KOPT-K1 (cell line): Measurements from ENCODE around the gene AFM.

ENCODE experiments used
- H3K27ac ChIP-seq: fragments of 200-600 bp; sonication (generic); 2 replicates; pipeline ENCODE4 v1.5.1; 2016; ENCODE audit warnings: antibody characterized with exemption, mild to moderate bottlenecking, low read depth, low read length; ENCODE audit not compliant: poor library complexity, severe bottlenecking
- H3K36me3 ChIP-seq: fragments of 200-600 bp; sonication (generic); 2 replicates; pipeline ENCODE4 v1.5.1; 2017; ENCODE audit warnings: antibody characterized with exemption, mild to moderate bottlenecking, low read length, moderate library complexity; ENCODE audit not compliant: insufficient read depth
- H3K9me3 ChIP-seq: fragments of 200-600 bp; sonication (generic); 2 replicates; pipeline ENCODE4 v1.5.1; 2017; ENCODE audit warnings: antibody characterized with exemption, low read length, mild to moderate bottlenecking; ENCODE audit not compliant: insufficient read depth, poor library complexity, severe bottlenecking

Gene AFM

GRCh38 chr4:73460913-73461522, 20.5 kb upstream of the AFM start:
- Histone ChIP-seq H3K9me3 (no peaks in the 10 kb centered on the region), H3K36me3 (no peaks in the 10 kb centered on the region), H3K27ac (no peak overlapping the region)

GRCh38 chr4:73468170-73468569, 13.4 kb upstream of the AFM start:
- Histone ChIP-seq H3K27ac (no peak overlapping the region), H3K9me3 (peaks cover 8% of the 10 kb centered on the region), H3K36me3 (no peaks in the 10 kb centered on the region)

- H3K27ac ChIP-seq: no peak overlapping the region
- H3K36me3 ChIP-seq: no peaks in the 10 kb centered on the region
- peaks cover 27% of the 10 kb centered on the region for H3K9me3 ChIP-seq
Measured at GRCh38 chr4:73470728-73471127, 10.8 kb upstream of the AFM start.

- Histone ChIP-seq H3K36me3 (no peaks in the 10 kb centered on the region), H3K9me3 (peaks cover 27% of the 10 kb centered on the region), H3K27ac (no peak overlapping the region)
Measured at GRCh38 chr4:73477176-73477575, 4.4 kb upstream of the AFM start.

- Histone ChIP-seq H3K36me3 (no peaks in the 10 kb centered on the region), H3K27ac (no peak overlapping the region), H3K9me3 (peaks cover 10% of the 10 kb centered on the region)
Measured at GRCh38 chr4:73479323-73479722, 2.2 kb upstream of the AFM start.

GRCh38 chr4:73485085-73485484, 3.5 kb downstream of the AFM start:
- H3K36me3 ChIP-seq: no peaks in the 10 kb centered on the region
- H3K27ac ChIP-seq: no peak overlapping the region
- H3K9me3 ChIP-seq: no peaks in the 10 kb centered on the region

- Histone ChIP-seq H3K36me3 (no peaks in the 10 kb centered on the region), H3K27ac (no peak overlapping the region), H3K9me3 (no peaks in the 10 kb centered on the region)
Measured at GRCh38 chr4:73485596-73485995, 4.1 kb downstream of the AFM start.

GRCh38 chr4:73486497-73486896, 5.0 kb downstream of the AFM start:
- Histone ChIP-seq H3K9me3 (no peaks in the 10 kb centered on the region), H3K36me3 (no peaks in the 10 kb centered on the region), H3K27ac (no peak overlapping the region)

GRCh38 chr4:73487233-73487632, 5.7 kb downstream of the AFM start:
- Histone ChIP-seq H3K27ac (no peak overlapping the region), H3K9me3 (no peaks in the 10 kb centered on the region), H3K36me3 (no peaks in the 10 kb centered on the region)

GRCh38 chr4:73499996-73500765, 18.6 kb downstream of the AFM start:
- no peak overlapping the region for H3K27ac ChIP-seq
- H3K36me3 ChIP-seq: no peaks in the 10 kb centered on the region
- no peaks in the 10 kb centered on the region for H3K9me3 ChIP-seq

GRCh38 chr4:73501664-73502265, 20.2 kb downstream of the AFM start:
- Histone ChIP-seq H3K36me3 (no peaks in the 10 kb centered on the region), H3K27ac (no peak overlapping the region), H3K9me3 (no peaks in the 10 kb centered on the region)

- Histone ChIP-seq H3K36me3 (no peaks in the 10 kb centered on the region), H3K9me3 (no peaks in the 10 kb centered on the region), H3K27ac (no peak overlapping the region)
Measured at GRCh38 chr4:73505567-73505966, 24.0 kb downstream of the AFM start.

GRCh38 chr4:73507541-73507940, 26.0 kb downstream of the AFM start:
- H3K36me3 ChIP-seq: no peaks in the 10 kb centered on the region
- no peaks in the 10 kb centered on the region for H3K9me3 ChIP-seq
- H3K27ac ChIP-seq: no peak overlapping the region

GRCh38 chr4:73508651-73509050, 27.1 kb downstream of the AFM start:
- Histone ChIP-seq H3K9me3 (no peaks in the 10 kb centered on the region), H3K36me3 (no peaks in the 10 kb centered on the region), H3K27ac (no peak overlapping the region)

GRCh38 chr4:73518340-73518739, 36.8 kb downstream of the AFM start:
- Histone ChIP-seq H3K9me3 (no peaks in the 10 kb centered on the region), H3K27ac (no peak overlapping the region), H3K36me3 (no peaks in the 10 kb centered on the region)

GRCh38 chr4:73520821-73521220, 39.3 kb downstream of the AFM start:
- no peaks in the 10 kb centered on the region for H3K36me3 ChIP-seq
- H3K9me3 ChIP-seq: no peaks in the 10 kb centered on the region
- no peak overlapping the region for H3K27ac ChIP-seq
